GM18517 (cell line): ENCODE results near the gene PDX1.
"Not testable (repeated sequence)": the region's sequence is repeated elsewhere in the genome, so short reads cannot be mapped to it uniquely, and the experiment has no call there.

Experiments used
- ATAC-seq: cut with Tn5 transposase; IDR thresholded peaks from one replicate; pipeline ENCODE4 v1.9.1; 2021; ENCODE audit warnings: mild to moderate bottlenecking, moderate library complexity; ENCODE audit not compliant: unreplicated experiment

Gene PDX1

GRCh38 chr13:27954406-27954851 lies 34.6 kb downstream of the PDX1 start:
- no peak for ATAC-seq

- no peak for ATAC-seq
Measured at GRCh38 chr13:27955014-27955591, 35.3 kb downstream of the PDX1 start.

GRCh38 chr13:27956576-27957300 lies 36.9 kb downstream of the PDX1 start:
- no peak for ATAC-seq

- no peak for ATAC-seq
Measured at GRCh38 chr13:27959976-27960361, 40.2 kb downstream of the PDX1 start.

- ATAC-seq = no peak
Measured at GRCh38 chr13:27960362-27961226, 40.8 kb downstream of the PDX1 start.

GRCh38 chr13:27961227-27962085 lies 41.7 kb downstream of the PDX1 start:
- no peak for ATAC-seq

GRCh38 chr13:27962128-27962841 lies 42.5 kb downstream of the PDX1 start:
- ATAC-seq = no peak

- ATAC-seq = no peak
Measured at GRCh38 chr13:27962982-27963381, 43.2 kb downstream of the PDX1 start.

GRCh38 chr13:27963491-27963890 lies 43.7 kb downstream of the PDX1 start:
- no peak for ATAC-seq

GRCh38 chr13:27964206-27964605 lies 44.4 kb downstream of the PDX1 start:
- not testable (repeated sequence) for ATAC-seq

- no peak for ATAC-seq
Measured at GRCh38 chr13:27964741-27965323, 45.0 kb downstream of the PDX1 start.

- ATAC-seq = no peak
Measured at GRCh38 chr13:27965343-27965739, 45.5 kb downstream of the PDX1 start.

- no peak for ATAC-seq
Measured at GRCh38 chr13:27965740-27966640, 46.2 kb downstream of the PDX1 start.

GRCh38 chr13:27966641-27967202 lies 46.9 kb downstream of the PDX1 start:
- no peak for ATAC-seq

- ATAC-seq = no peak
Measured at GRCh38 chr13:27967203-27967735, 47.5 kb downstream of the PDX1 start.

- ATAC-seq = no peak
Measured at GRCh38 chr13:27967736-27968315, 48.0 kb downstream of the PDX1 start.

- no peak for ATAC-seq
Measured at GRCh38 chr13:27968316-27969081, 48.7 kb downstream of the PDX1 start.
